ENCODE measurements around the gene NAPG. TPM values are rescaled to one million over a fixed set of nuclear protein-coding genes. Genes with fewer than 3 reads are reported as not detected.

Gene NAPG
- total and polyA plus RNA-seq, 4 donors: 8.1 to 23.0 (median 14.6) TPM

GRCh38 chr18:10490401-10491165 is 35.2 kb upstream of the NAPG start:
- Histone ChIP-seq H3K27ac (ENCODE audit: low read depth in 1 of 2, low read length in 2 of 2) (no peak overlapping the region), H3K4me3 (ENCODE audit: low read depth in 1 of 3, low read length in 3 of 3) (no peak overlapping the region), H3K27me3 (ENCODE audit: control insufficient read depth in 4 of 4, insufficient read depth in 4 of 4, low read length in 3 of 4) (no peaks in the 10 kb centered on the region), H3K36me3 (ENCODE audit: control insufficient read depth in 4 of 4, insufficient read depth in 3 of 4, low read depth in 1 of 4, low read length in 3 of 4) (no peaks in the 10 kb centered on the region), H3K4me1 (ENCODE audit: control insufficient read depth in 4 of 4, insufficient read depth in 4 of 4, low read length in 3 of 4) (no peaks in the 10 kb centered on the region), H3K9me3 (ENCODE audit: control insufficient read depth in 4 of 4, low read length in 3 of 4) (no peaks in the 10 kb centered on the region), H3K9ac (ENCODE audit: low read depth in 1 of 2, low read length in 2 of 2) (no peak overlapping the region)
- no peak for TF ChIP-seq YY1 (IDR thresholded peaks at IDR 0.05)
- peak in 1 of 2 donors; percentile 17 for TF ChIP-seq RAD21 (IDR thresholded peaks at IDR 0.05)
- 68% methylated on average over 14 of the region's 14 CpGs for WGBS
- DNase-seq (ENCODE audit: low spot score): no peak

GRCh38 chr18:10495936-10496335 is 29.9 kb upstream of the NAPG start:
- Histone ChIP-seq H3K36me3 (ENCODE audit: control insufficient read depth in 4 of 4, insufficient read depth in 3 of 4, low read depth in 1 of 4, low read length in 3 of 4) (no peaks in the 10 kb centered on the region), H3K27me3 (ENCODE audit: control insufficient read depth in 4 of 4, insufficient read depth in 4 of 4, low read length in 3 of 4) (no peaks in the 10 kb centered on the region), H3K4me3 (ENCODE audit: low read depth in 1 of 3, low read length in 3 of 3) (no peak overlapping the region), H3K27ac (ENCODE audit: low read depth in 1 of 2, low read length in 2 of 2) (no peak overlapping the region), H3K9ac (ENCODE audit: low read depth in 1 of 2, low read length in 2 of 2) (no peak overlapping the region), H3K4me1 (ENCODE audit: control insufficient read depth in 4 of 4, insufficient read depth in 4 of 4, low read length in 3 of 4) (no peaks in the 10 kb centered on the region), H3K9me3 (ENCODE audit: control insufficient read depth in 4 of 4, low read length in 3 of 4) (peaks cover 0 to 2% (median 0%) of the 10 kb centered on the region in 4 donors)
- no peak for DNase-seq (ENCODE audit: low spot score)
- 71% methylated on average over 2 of the region's 2 CpGs for WGBS
- TF ChIP-seq RXRA (IDR thresholded peaks at IDR 0.05) (no peak), ATF3 (IDR thresholded peaks at IDR 0.05) (no peak), NR2F2 (IDR thresholded peaks at IDR 0.05) (no peak), SP1 (IDR thresholded peaks at IDR 0.05) (no peak), HNF4G (IDR thresholded peaks at IDR 0.05) (no peak), JUND (IDR thresholded peaks at IDR 0.05) (no peak), CTCF (IDR thresholded peaks at IDR 0.05; ENCODE audit: low read depth, low read length, missing input control) (no peak), MAX (IDR thresholded peaks at IDR 0.05) (no peak), ZBTB33 (IDR thresholded peaks at IDR 0.05) (no peak), FOXA1 (IDR thresholded peaks at IDR 0.05) (no peak), EGR1 (IDR thresholded peaks at IDR 0.05; ENCODE audit: low read depth in 2 of 2) (no peak)

GRCh38 chr18:10497206-10497749 is 28.5 kb upstream of the NAPG start:
- peaks cover 0 to 2% (median 0%) of the 10 kb centered on the region in 4 donors for H3K9me3 ChIP-seq (ENCODE audit: control insufficient read depth in 4 of 4, low read length in 3 of 4)
- no peak for DNase-seq (ENCODE audit: low spot score)
- no peaks in the 10 kb centered on the region for H3K27me3 ChIP-seq (ENCODE audit: control insufficient read depth in 4 of 4, insufficient read depth in 4 of 4, low read length in 3 of 4)
- no peaks in the 10 kb centered on the region for H3K4me1 ChIP-seq (ENCODE audit: control insufficient read depth in 4 of 4, insufficient read depth in 4 of 4, low read length in 3 of 4)
- no peak overlapping the region for H3K4me3 ChIP-seq (ENCODE audit: low read depth in 1 of 3, low read length in 3 of 3)
- no peak overlapping the region for H3K27ac ChIP-seq (ENCODE audit: low read depth in 1 of 2, low read length in 2 of 2)
- H3K36me3 ChIP-seq (ENCODE audit: control insufficient read depth in 4 of 4, insufficient read depth in 3 of 4, low read depth in 1 of 4, low read length in 3 of 4): no peaks in the 10 kb centered on the region
- no peak overlapping the region for H3K9ac ChIP-seq (ENCODE audit: low read depth in 1 of 2, low read length in 2 of 2)
- TF ChIP-seq JUND (IDR thresholded peaks at IDR 0.05) (no peak), EGR1 (IDR thresholded peaks at IDR 0.05; ENCODE audit: low read depth in 2 of 2) (no peak), GABPA (IDR thresholded peaks at IDR 0.05 in 1 of 2, conservative IDR thresholded peaks at IDR 0.05 in 1 of 2) (no peak), REST (IDR thresholded peaks at IDR 0.05) (no peak), YY1 (IDR thresholded peaks at IDR 0.05) (no peak), SP1 (IDR thresholded peaks at IDR 0.05) (no peak), MAX (IDR thresholded peaks at IDR 0.05) (no peak), FOXA2 (IDR thresholded peaks at IDR 0.05) (no peak), CTCF (IDR thresholded peaks at IDR 0.05; ENCODE audit: low read depth, low read length, missing input control) (no peak)
